Natural killer cell (primary cell): Measurements from ENCODE around the gene CDH2. TPM values are rescaled to one million over a fixed set of nuclear protein-coding genes. Genes with fewer than 3 reads are reported as not detected.

Source experiments
- ATAC-seq, 3 donors: fragments of 150-1000 bp in 2 of 3; fragments of 200-7000 bp in 1 of 3; cut with Tn5 transposase; 1 replicate in 1 of 3; 2 replicates in 2 of 3; pipeline ENCODE4 v1.10.0; 2021; ENCODE audit warnings: mild to moderate bottlenecking in 2 of 3, moderate library complexity in 2 of 3
- DNase-seq, 2 donors: peaks; one replicate each; pipeline versions ENCODE4 v3.0.0 to v3.0.0-alpha.2; 2013 to 2021; ENCODE audit warnings: mixed read lengths in 1 of 2
- H3K27ac ChIP-seq: one replicate; pipeline ENCODE4 v1.5.1; 2013; ENCODE audit warnings: mild to moderate bottlenecking, low read length
- H3K27me3 ChIP-seq: one replicate; pipeline ENCODE4 v1.6.1; 2013; ENCODE audit warnings: low read length; ENCODE audit not compliant: control insufficient read depth, insufficient read depth
- H3K36me3 ChIP-seq: one replicate; pipeline ENCODE4 v1.6.1; 2013; ENCODE audit warnings: low read length; ENCODE audit not compliant: control insufficient read depth, insufficient read depth
- H3K4me1 ChIP-seq: one replicate; pipeline ENCODE4 v1.6.1; 2013; ENCODE audit warnings: low read length; ENCODE audit not compliant: control insufficient read depth, insufficient read depth
- H3K4me3 ChIP-seq: one replicate; pipeline ENCODE4 v1.5.1; 2013; ENCODE audit warnings: low read length
- H3K9me3 ChIP-seq: one replicate; pipeline ENCODE4 v1.6.1; 2013; ENCODE audit warnings: low read length; ENCODE audit not compliant: control insufficient read depth, insufficient read depth
- H3K27ac Mint-ChIP-seq, 2 donors: one replicate each; pipeline ENCODE4 v1.8.0; 2022; ENCODE audit warnings: mild to moderate bottlenecking in 2 of 2, mixed read lengths in 2 of 2, moderate library complexity in 1 of 2
- H3K27me3 Mint-ChIP-seq, 2 donors: one replicate each; pipeline ENCODE4 v1.8.0; 2022; ENCODE audit warnings: low read depth in 2 of 2, mixed read lengths in 2 of 2
- H3K36me3 Mint-ChIP-seq: one replicate; pipeline ENCODE4 v1.8.0; 2022; ENCODE audit warnings: mixed read lengths
- H3K4me1 Mint-ChIP-seq, 2 donors: one replicate each; pipeline ENCODE4 v1.8.0; 2022; ENCODE audit warnings: mixed read lengths in 2 of 2
- H3K4me3 Mint-ChIP-seq: one replicate; pipeline ENCODE4 v1.8.0; 2022; ENCODE audit warnings: mild to moderate bottlenecking, moderate library complexity, mixed read lengths
- H3K9me3 Mint-ChIP-seq, 2 donors: one replicate each; pipeline ENCODE4 v1.8.0; 2022; ENCODE audit warnings: mixed read lengths in 2 of 2
- CTCF ChIP-seq: fragments of 200-600 bp; IDR thresholded peaks from one replicate; pipeline ENCODE4 v1.8.0; 2022; ENCODE audit warnings: antibody characterized with exemption
- WGBS: methylation state at CpG from one replicate; pipeline ENCODE4 v1.1.7; 2013; ENCODE audit warnings: missing lambda C conversion rate; ENCODE audit not compliant: insufficient coverage; 5-methylcytosine and 5-hydroxymethylcytosine counted together
- intact Hi-C: fragments of 100-400 bp; cut with micrococcal nuclease; formaldehyde crosslinking; loops from one replicate; pipeline ENCODE4 v1.14.2; 2022
- total RNA-seq, 4 donors: library from RNA; stranded (reverse); fragments of 120-200 nt in 1 of 4; gene quantifications; one replicate each; pipeline versions ENCODE4 v1.2.3 to v1.2.4, GENCODE V29; 2013 to 2022

Gene CDH2
- total RNA-seq, 3 donors from 2014 or later (not counting 1 experiment from before 2014, with no cell fraction given) = 0.09 to 0.35 (median 0.26) TPM

DNA sequence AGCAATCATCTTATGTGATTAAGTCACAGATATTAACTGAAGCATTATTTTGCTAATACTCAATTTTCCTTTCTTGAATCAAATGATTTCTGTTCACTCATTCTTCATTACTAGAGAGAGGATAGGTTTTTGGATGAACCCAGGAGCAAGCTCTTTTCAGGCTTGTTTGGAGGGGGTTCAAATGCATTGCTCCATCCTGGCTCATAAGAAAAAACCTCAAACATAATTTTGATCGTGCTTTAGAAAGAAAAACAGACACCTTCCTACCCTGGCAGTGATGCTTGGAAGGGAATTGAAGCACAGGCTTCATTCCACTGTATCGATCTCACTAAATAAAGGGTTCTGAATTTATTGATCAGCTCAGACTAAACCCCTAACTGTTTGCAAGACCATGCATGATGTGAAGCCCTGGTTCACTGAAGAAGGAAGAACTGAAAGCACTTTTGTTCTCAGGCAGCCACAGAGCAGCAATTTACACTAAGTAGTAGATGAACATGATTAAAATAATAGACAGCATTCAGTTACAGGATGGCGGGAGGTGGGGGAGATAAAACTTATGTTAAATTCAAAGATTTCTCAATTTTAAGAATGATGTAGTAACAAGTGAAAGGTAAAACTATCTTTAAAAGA lies 53.4 kb downstream of the CDH2 start:
- Histone ChIP-seq H3K9me3 (no peaks in the 10 kb centered on the region), H3K27ac (no peak overlapping the region), H3K27me3 (no peaks in the 10 kb centered on the region), H3K4me3 (no peak overlapping the region), H3K4me1 (no peaks in the 10 kb centered on the region), H3K36me3 (no peaks in the 10 kb centered on the region)
- no peak for DNase-seq
- no peak overlapping the region for H3K27ac Mint-ChIP-seq
- H3K4me1 Mint-ChIP-seq = no peaks in the 10 kb centered on the region
- no peaks in the 10 kb centered on the region for H3K27me3 Mint-ChIP-seq
- H3K9me3 Mint-ChIP-seq = peaks cover 0 to 5% of the 10 kb centered on the region in 2 donors
- 74% methylated on average over 3 of the region's 3 CpGs for WGBS
- intact Hi-C loops = no loop called here
- H3K36me3 Mint-ChIP-seq = no peaks in the 10 kb centered on the region
- ATAC-seq = no peak
- H3K4me3 Mint-ChIP-seq = no peak overlapping the region
- TF ChIP-seq CTCF = no peak

GRCh38 chr18:28120828-28121515 lies 56.0 kb downstream of the CDH2 start:
- Mint-ChIP-seq H3K9me3 (peaks cover 0 to 5% of the 10 kb centered on the region in 2 donors), H3K4me1 (no peaks in the 10 kb centered on the region), H3K36me3 (no peaks in the 10 kb centered on the region), H3K27me3 (no peaks in the 10 kb centered on the region), H3K27ac (no peak overlapping the region), H3K4me3 (no peak overlapping the region)
- intact Hi-C loops = no loop called here
- Histone ChIP-seq H3K4me1 (no peaks in the 10 kb centered on the region), H3K9me3 (no peaks in the 10 kb centered on the region), H3K4me3 (no peak overlapping the region), H3K27me3 (no peaks in the 10 kb centered on the region), H3K36me3 (no peaks in the 10 kb centered on the region), H3K27ac (no peak overlapping the region)
- DNase-seq (no peak), ATAC-seq (no peak)
- no peak for TF ChIP-seq CTCF
- 88% methylated on average over 2 of the region's 2 CpGs for WGBS

DNA sequence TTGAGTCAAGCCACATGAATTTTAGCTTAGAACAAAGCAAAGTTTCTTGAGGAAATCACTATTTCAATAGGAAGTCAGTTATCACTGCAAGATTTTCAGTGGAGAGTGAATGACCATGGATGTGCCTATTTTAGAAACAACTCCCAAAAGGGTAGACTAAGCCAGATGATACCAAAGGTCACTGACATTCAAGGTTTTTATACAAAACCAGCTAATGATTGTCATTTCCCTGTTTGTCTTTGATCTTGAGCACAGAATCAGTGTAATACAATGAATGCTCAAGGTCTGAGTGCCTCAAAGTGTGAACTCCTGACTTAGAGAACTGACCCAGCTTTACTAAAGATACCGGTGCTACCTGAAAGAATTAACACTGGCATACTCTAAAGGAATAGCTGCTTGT lies 60.5 kb downstream of the CDH2 start:
- no CpG with 5 or more reads among the region's 1 CpG for WGBS
- no peaks in the 10 kb centered on the region for H3K36me3 Mint-ChIP-seq
- H3K9me3 Mint-ChIP-seq = peaks cover 0 to 7% of the 10 kb centered on the region in 2 donors
- DNase-seq (no peak), ATAC-seq (no peak)
- no peak overlapping the region for H3K27ac Mint-ChIP-seq
- Histone ChIP-seq H3K9me3 (no peaks in the 10 kb centered on the region), H3K27ac (no peak overlapping the region), H3K27me3 (no peaks in the 10 kb centered on the region), H3K4me3 (no peak overlapping the region), H3K4me1 (no peaks in the 10 kb centered on the region), H3K36me3 (no peaks in the 10 kb centered on the region)
- no peaks in the 10 kb centered on the region for H3K4me1 Mint-ChIP-seq
- intact Hi-C loops = no loop called here
- H3K27me3 Mint-ChIP-seq = no peaks in the 10 kb centered on the region
- H3K4me3 Mint-ChIP-seq = no peak overlapping the region
- no peak for TF ChIP-seq CTCF
